Prostate gland (tissue), 2 donors: Measurements from ENCODE around the gene FASTKD1. TPM values are rescaled to one million over a fixed set of nuclear protein-coding genes. Genes with fewer than 3 reads are reported as not detected.
A peak's percentile ranks its signal among the peaks of the same experiment; 100 is the strongest.
"Not testable (repeated sequence)": the region's sequence is repeated elsewhere in the genome, so short reads cannot be mapped to it uniquely, and the experiment has no call there.

Experiments
- DNase-seq: peaks from one replicate; pipeline ENCODE4 v3.0.0-alpha.2; 2019; ENCODE audit warnings: low spot score
- H3K27ac ChIP-seq, 2 donors: fragments of 200-600 bp; sonication (generic); 2 replicates each; pipeline ENCODE4 v1.5.1; 2017 to 2019
- H3K27me3 ChIP-seq: fragments of 200-600 bp; sonication (generic); replicated peaks from 2 replicates; pipeline ENCODE4 v1.5.1; 2019; ENCODE audit not compliant: insufficient read depth
- H3K36me3 ChIP-seq, 2 donors: fragments of 200-600 bp; sonication (generic); 1 replicate in 1 of 2; 2 replicates in 1 of 2; pipeline versions ENCODE4 v1.5.1 to v1.8.1; 2017 to 2019
- H3K4me1 ChIP-seq: fragments of 200-600 bp; sonication (generic); replicated peaks from 2 replicates; pipeline ENCODE4 v1.5.1; 2019
- H3K4me3 ChIP-seq, 2 donors: fragments of 200-600 bp; sonication (generic); 2 replicates each; pipeline ENCODE4 v1.5.1; 2017 to 2019
- H3K9me3 ChIP-seq: fragments of 200-600 bp; sonication (generic); 2 replicates; pipeline ENCODE4 v1.5.1; 2017
- CTCF ChIP-seq, 4 experiments: fragments of 200-600 bp in 2 of 4; fragments of 450-650 bp in 2 of 4; sonication (generic) in 2 of 4; IDR thresholded peaks; 1 replicate in 3 of 4; 2 replicates in 1 of 4; pipeline ENCODE4 v1.5.1; 2016 to 2019; ENCODE audit warnings: antibody characterized with exemption in 4 of 4, mild to moderate bottlenecking in 2 of 4, moderate library complexity in 2 of 4
- POLR2A ChIP-seq: fragments of 450-650 bp; IDR thresholded peaks from one replicate; pipeline ENCODE4 v1.6.1; 2016; ENCODE audit warnings: antibody characterized with exemption, mild to moderate bottlenecking
- POLR2AphosphoS5 ChIP-seq: sonication (generic); formaldehyde crosslinking; IDR thresholded peaks from one replicate; pipeline ENCODE4 v1.6.1; 2017; ENCODE audit warnings: antibody characterized with exemption
- WGBS: methylation state at CpG from one replicate; pipeline ENCODE4 v1.1.5; 2018; 5-methylcytosine and 5-hydroxymethylcytosine counted together
- intact Hi-C: fragments of 100-400 bp; cut with DNase I; formaldehyde crosslinking; loops from one replicate; pipeline ENCODE4 v1.14.2; 2022
- total RNA-seq, 2 donors: library from RNA; depleted of rRNA; stranded (reverse); fragments of >200 nt; gene quantifications; one replicate each; pipeline ENCODE4 v1.1.0, GENCODE V29; 2016

FASTKD1 gene
- total RNA-seq, 2 donors from 2014 or later, result 6.2 to 11.2 TPM

- intact Hi-C loops, result no loop called here
- Histone ChIP-seq H3K27me3 (no peaks in the 10 kb centered on the region), H3K4me3 (peak overlapping the region; percentile 39 to 53), H3K9me3 (no peaks in the 10 kb centered on the region), H3K36me3 (no peaks in the 10 kb centered on the region), H3K27ac (peak overlapping the region; percentile 27 to 35), H3K4me1 (no peaks in the 10 kb centered on the region)
- WGBS, result 37% methylated on average over 6 of the region's 6 CpGs
- DNase-seq, result no peak
- TF ChIP-seq CTCF (IDR thresholded peaks at IDR 0.05) (no peak), POLR2A (no peak), POLR2AphosphoS5 (no peak)
Observed at GRCh38 chr2:169573974-169574299, 272 bp upstream of the FASTKD1 start.

GRCh38 chr2:169572821-169573159 is 875 bp downstream of the FASTKD1 start:
- no peak for TF ChIP-seq POLR2A
- TF ChIP-seq CTCF (IDR thresholded peaks at IDR 0.05), result no peak
- no peak for TF ChIP-seq POLR2AphosphoS5
- intact Hi-C loops, result no loop called here
- no peaks in the 10 kb centered on the region for H3K36me3 ChIP-seq
- H3K4me3 ChIP-seq, result peak overlapping the region; percentile 39 to 53
- H3K27me3 ChIP-seq, result no peaks in the 10 kb centered on the region
- WGBS, result 37% methylated on average over 2 of the region's 2 CpGs
- no peak for DNase-seq
- H3K9me3 ChIP-seq, result no peaks in the 10 kb centered on the region
- no peaks in the 10 kb centered on the region for H3K4me1 ChIP-seq
- H3K27ac ChIP-seq, result no peak overlapping the region

GRCh38 chr2:169572189-169572588 is 1.5 kb downstream of the FASTKD1 start:
- 86% methylated on average over 1 of the region's 1 CpG for WGBS
- intact Hi-C loops, result no loop called here
- no peak for DNase-seq
- no peak for TF ChIP-seq CTCF (IDR thresholded peaks at IDR 0.05)
- TF ChIP-seq POLR2A, result no peak
- no peak for TF ChIP-seq POLR2AphosphoS5
- no peaks in the 10 kb centered on the region for H3K4me1 ChIP-seq
- no peaks in the 10 kb centered on the region for H3K9me3 ChIP-seq
- H3K27me3 ChIP-seq, result no peaks in the 10 kb centered on the region
- H3K4me3 ChIP-seq, result no peak overlapping the region
- no peaks in the 10 kb centered on the region for H3K36me3 ChIP-seq
- no peak overlapping the region for H3K27ac ChIP-seq

GRCh38 chr2:169571571-169571970 is 2.1 kb downstream of the FASTKD1 start:
- WGBS, result 97% methylated on average over 3 of the region's 3 CpGs
- no peak for DNase-seq

GRCh38 chr2:169570752-169571151 is 2.9 kb downstream of the FASTKD1 start:
- H3K36me3 ChIP-seq, H3K4me1 ChIP-seq, H3K9me3 ChIP-seq, H3K27ac ChIP-seq, intact Hi-C loops, H3K27me3 ChIP-seq, DNase-seq, H3K4me3 ChIP-seq: not testable (repeated sequence)
- 94% methylated on average over 4 of the region's 4 CpGs for WGBS

More at GRCh38 chr2:169571571-169571970, 2.1 kb downstream of the FASTKD1 start:
- Histone ChIP-seq H3K36me3 (no peaks in the 10 kb centered on the region), H3K4me3 (no peak overlapping the region), H3K9me3 (no peaks in the 10 kb centered on the region), H3K4me1 (no peaks in the 10 kb centered on the region), H3K27me3 (no peaks in the 10 kb centered on the region), H3K27ac (no peak overlapping the region)
- TF ChIP-seq CTCF (IDR thresholded peaks at IDR 0.05) (no peak), POLR2AphosphoS5 (no peak), POLR2A (no peak)
- intact Hi-C loops, result no loop called here

- TF ChIP-seq CTCF (IDR thresholded peaks at IDR 0.05) (no peak), POLR2A (no peak), POLR2AphosphoS5 (no peak)
- H3K36me3 ChIP-seq, result no peaks in the 10 kb centered on the region
- no peak overlapping the region for H3K27ac ChIP-seq
- no peak for DNase-seq
- WGBS, result 84% methylated on average over 2 of the region's 2 CpGs
- no peaks in the 10 kb centered on the region for H3K9me3 ChIP-seq
- no peak overlapping the region for H3K4me3 ChIP-seq
- no peaks in the 10 kb centered on the region for H3K4me1 ChIP-seq
- no peaks in the 10 kb centered on the region for H3K27me3 ChIP-seq
- intact Hi-C loops, result no loop called here
Observed at GRCh38 chr2:169569948-169570347, 3.7 kb downstream of the FASTKD1 start.
